ENCODE data around the gene FANK1. TPM values are rescaled to one million over a fixed set of nuclear protein-coding genes. Genes with fewer than 3 reads are reported as not detected.

FANK1 gene
- total RNA-seq, 2 experiments from 2014 or later: 0.31 to 0.35 TPM

DNA sequence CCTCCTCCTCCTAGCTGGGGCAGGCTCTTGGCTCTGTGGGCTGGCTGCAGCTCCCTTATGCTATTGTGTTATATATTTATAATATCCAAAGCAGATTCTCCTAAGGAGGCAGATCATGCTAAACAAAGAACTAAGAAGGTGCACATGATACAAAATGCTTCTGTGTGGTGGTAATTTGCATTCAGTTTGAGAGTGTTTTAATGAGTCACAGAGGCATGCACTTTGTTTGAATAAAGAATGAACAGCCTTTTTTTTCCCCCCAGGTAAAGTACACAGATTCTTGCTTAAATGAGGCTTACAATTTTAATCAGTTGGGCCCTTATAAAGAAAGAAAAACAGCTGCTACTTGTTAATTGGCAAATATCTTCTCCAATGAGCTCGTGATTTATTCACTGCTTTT, 95.0 kb downstream of the FANK1 start:
- Mint-ChIP-seq H3K9me3 (no peaks in the 10 kb centered on the region), H3K4me3 (no peak overlapping the region), H3K36me3 (ENCODE audit: low read depth) (no peaks in the 10 kb centered on the region), H3K27ac (no peak overlapping the region), H3K4me1 (no peaks in the 10 kb centered on the region), H3K27me3 (peaks cover under 1% of the 10 kb centered on the region)
- ChIA-PET CTCF (no interaction called here), POLR2A (no interaction called here)
- DNase-seq: no peak

DNA sequence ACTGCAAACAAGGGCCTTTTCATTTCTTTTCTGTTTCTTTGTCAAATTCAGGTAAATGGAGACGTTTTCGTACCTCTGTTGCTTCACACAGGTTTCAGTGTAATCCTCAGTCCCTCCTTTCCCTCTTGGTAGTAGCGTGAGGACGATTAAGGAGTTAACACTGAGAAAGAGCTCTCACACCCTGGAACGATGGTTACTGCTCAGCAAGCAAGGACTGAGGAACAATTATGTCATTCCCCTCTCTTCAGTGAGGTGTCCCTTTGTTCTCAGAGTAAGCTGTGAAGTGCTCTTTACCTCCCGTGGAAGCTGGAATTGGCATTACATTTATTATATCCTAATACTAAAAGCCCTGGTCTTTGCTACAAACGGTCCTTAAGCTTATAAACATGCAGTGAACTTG, 95.9 kb downstream of the FANK1 start:
- no peaks in the 10 kb centered on the region for H3K9me3 Mint-ChIP-seq
- DNase-seq: no peak
- POLR2A ChIA-PET: no interaction called here
- H3K36me3 Mint-ChIP-seq (ENCODE audit: low read depth): no peaks in the 10 kb centered on the region
- CTCF ChIA-PET: interaction anchor here (0.5 to 1.0 kb wide), 2 partner anchors 25 to 241 kb away, joined by 3 to 4 read pairs; no protein-coding TSS in a partner anchor
- H3K27ac Mint-ChIP-seq: no peak overlapping the region
- peaks cover 3% of the 10 kb centered on the region for H3K27me3 Mint-ChIP-seq
- H3K4me1 Mint-ChIP-seq: no peaks in the 10 kb centered on the region
- H3K4me3 Mint-ChIP-seq: no peak overlapping the region

DNA sequence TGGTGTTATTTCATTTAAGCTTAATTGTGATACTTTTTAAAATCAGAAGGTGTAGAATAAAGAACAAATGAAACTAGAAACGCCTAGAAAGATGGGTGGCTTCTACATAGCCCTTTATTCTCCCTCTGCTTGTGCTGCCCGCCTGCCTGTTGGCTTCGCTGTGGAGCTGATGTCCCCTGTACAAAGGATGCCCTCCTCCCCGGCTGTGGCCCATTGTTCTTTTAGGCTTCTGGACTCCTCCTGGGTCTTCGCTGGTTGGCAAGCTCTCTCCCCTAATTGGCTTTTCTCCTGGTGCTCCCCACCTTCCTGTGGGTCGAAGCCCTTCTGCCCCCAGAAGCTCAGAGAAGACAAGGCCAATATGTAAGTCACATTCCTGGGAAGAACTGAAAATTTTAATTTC, 98.2 kb downstream of the FANK1 start:
- no peak for DNase-seq
- H3K9me3 Mint-ChIP-seq: no peaks in the 10 kb centered on the region
- H3K4me1 Mint-ChIP-seq: no peaks in the 10 kb centered on the region
- no peak overlapping the region for H3K27ac Mint-ChIP-seq
- POLR2A ChIA-PET: no interaction called here
- CTCF ChIA-PET: interaction anchor here (0.7 kb wide), 1 partner anchor 1967 kb away, joined by 4 read pairs; no protein-coding TSS in a partner anchor
- H3K4me3 Mint-ChIP-seq: no peak overlapping the region
- H3K27me3 Mint-ChIP-seq: peaks cover 6% of the 10 kb centered on the region
- H3K36me3 Mint-ChIP-seq (ENCODE audit: low read depth): no peaks in the 10 kb centered on the region

DNA sequence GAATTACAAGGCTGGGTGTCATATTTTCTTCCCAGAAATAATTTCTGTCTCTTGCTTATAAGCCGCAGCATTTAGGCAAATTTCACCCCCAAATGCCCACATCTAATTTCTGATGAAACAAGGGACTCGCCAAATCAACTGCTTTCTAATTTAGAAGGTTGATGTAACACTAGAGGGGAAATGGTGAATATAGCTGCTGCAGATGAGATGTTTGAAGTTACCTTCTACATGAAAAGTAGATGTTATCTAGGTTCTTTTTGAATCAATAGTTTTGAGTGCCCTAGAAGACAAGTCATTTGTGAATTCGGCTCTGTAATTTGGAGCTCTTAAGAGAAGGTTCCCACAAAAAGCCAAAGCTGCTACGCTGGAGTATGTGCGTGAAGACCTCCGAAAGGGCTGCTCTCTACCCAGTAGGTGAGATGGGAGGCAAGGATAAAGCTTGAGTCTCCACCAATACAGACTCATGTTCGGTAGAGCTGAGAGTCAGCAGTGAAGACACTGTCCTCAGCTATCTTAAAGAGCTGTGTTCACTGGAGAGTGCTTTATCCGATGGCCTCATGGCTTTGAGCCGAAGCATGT, 99.5 kb downstream of the FANK1 start:
- no peak for DNase-seq
- H3K4me3 Mint-ChIP-seq: no peak overlapping the region
- peaks cover 8% of the 10 kb centered on the region for H3K27me3 Mint-ChIP-seq
- no peaks in the 10 kb centered on the region for H3K4me1 Mint-ChIP-seq
- H3K27ac Mint-ChIP-seq: no peak overlapping the region
- ChIA-PET CTCF (interaction anchor here (0.5 kb wide), 1 partner anchor 602 kb away, joined by 5 read pairs; no protein-coding TSS in a partner anchor), POLR2A (no interaction called here)
- H3K9me3 Mint-ChIP-seq: no peaks in the 10 kb centered on the region
- no peaks in the 10 kb centered on the region for H3K36me3 Mint-ChIP-seq (ENCODE audit: low read depth)

DNA sequence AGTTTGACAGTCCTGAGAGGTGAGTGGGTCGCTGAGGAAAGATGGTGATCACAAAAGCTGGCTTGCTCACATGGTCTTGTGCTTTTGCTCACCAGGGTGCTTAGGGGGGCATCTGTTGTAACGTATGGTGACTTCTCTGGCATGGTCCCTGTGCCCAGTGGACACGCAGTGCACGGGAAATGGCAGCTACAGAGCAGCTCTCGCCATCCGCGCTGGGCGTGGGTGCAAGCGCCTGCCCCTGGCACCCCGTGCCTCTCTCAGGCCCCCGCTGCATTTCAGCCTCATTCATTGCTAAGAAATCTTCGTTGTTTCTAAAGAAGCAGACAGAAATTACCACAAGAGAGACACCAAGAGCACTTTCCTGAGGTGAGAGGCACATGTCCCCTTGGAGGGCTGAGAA, 101.2 kb downstream of the FANK1 start:
- POLR2A ChIA-PET: no interaction called here
- H3K4me1 Mint-ChIP-seq: no peaks in the 10 kb centered on the region
- no peak overlapping the region for H3K27ac Mint-ChIP-seq

DNA sequence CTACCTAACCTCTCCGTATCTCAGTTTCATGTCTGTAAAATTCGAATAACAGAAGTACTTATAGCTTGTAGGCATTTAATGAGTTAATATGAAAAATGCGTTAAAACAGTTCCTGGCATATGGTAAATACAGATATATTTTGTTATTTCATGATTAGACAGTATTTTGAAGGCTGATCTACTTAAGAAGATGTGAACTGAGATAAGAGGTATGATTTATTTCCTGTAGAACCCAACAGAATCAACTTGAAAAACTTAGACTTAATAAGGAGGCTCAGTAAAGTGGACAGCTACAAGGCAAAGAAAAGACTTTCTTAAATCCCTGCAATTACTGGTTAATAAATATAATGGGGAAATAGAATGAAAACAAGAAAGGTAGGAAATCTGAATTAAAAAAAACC, 103.3 kb downstream of the FANK1 start:
- DNase-seq: no peak
- POLR2A ChIA-PET: no interaction called here
- no peaks in the 10 kb centered on the region for H3K9me3 Mint-ChIP-seq

More for the DNA sequence above, 101.2 kb downstream of the FANK1 start:
- peaks cover 8% of the 10 kb centered on the region for H3K27me3 Mint-ChIP-seq
- H3K4me3 Mint-ChIP-seq: no peak overlapping the region
- DNase-seq: no peak
- no peaks in the 10 kb centered on the region for H3K36me3 Mint-ChIP-seq (ENCODE audit: low read depth)
- CTCF ChIA-PET: interaction anchor here (0.5 kb wide), 1 partner anchor 357 kb away, joined by 4 read pairs; no protein-coding TSS in a partner anchor
- H3K9me3 Mint-ChIP-seq: no peaks in the 10 kb centered on the region

DNA sequence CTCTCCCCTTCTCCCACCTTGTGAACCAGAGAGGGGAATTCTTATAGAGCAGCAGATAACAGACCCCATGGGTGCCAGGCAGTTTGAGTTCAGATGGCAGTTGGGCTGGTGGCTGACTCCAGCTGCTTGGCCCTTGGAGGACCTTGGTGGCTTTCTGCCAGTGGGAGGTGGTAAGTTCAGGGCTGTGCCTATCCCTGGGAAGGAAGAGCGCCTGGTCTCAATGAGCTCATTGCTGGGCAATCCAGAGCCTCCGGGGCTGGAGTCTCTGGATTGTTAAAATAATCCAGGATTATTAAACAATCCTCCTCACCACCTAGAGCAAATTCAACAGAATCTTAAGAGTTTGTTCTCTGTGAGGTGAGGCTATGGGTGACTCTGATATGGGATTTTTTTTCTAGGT, 105.2 kb downstream of the FANK1 start:
- H3K4me3 Mint-ChIP-seq: no peak overlapping the region
- no peaks in the 10 kb centered on the region for H3K36me3 Mint-ChIP-seq (ENCODE audit: low read depth)
- no peaks in the 10 kb centered on the region for H3K4me1 Mint-ChIP-seq
- CTCF ChIA-PET: no interaction called here
- POLR2A ChIA-PET: no interaction called here
- no peak overlapping the region for H3K27ac Mint-ChIP-seq
- no peak for DNase-seq
- no peaks in the 10 kb centered on the region for H3K9me3 Mint-ChIP-seq
- peaks cover 5% of the 10 kb centered on the region for H3K27me3 Mint-ChIP-seq

More for the DNA sequence above, 103.3 kb downstream of the FANK1 start:
- H3K27ac Mint-ChIP-seq: no peak overlapping the region
- no peak overlapping the region for H3K4me3 Mint-ChIP-seq
- H3K4me1 Mint-ChIP-seq: no peaks in the 10 kb centered on the region
- H3K36me3 Mint-ChIP-seq (ENCODE audit: low read depth): no peaks in the 10 kb centered on the region
- peaks cover 8% of the 10 kb centered on the region for H3K27me3 Mint-ChIP-seq
- CTCF ChIA-PET: no interaction called here

DNA sequence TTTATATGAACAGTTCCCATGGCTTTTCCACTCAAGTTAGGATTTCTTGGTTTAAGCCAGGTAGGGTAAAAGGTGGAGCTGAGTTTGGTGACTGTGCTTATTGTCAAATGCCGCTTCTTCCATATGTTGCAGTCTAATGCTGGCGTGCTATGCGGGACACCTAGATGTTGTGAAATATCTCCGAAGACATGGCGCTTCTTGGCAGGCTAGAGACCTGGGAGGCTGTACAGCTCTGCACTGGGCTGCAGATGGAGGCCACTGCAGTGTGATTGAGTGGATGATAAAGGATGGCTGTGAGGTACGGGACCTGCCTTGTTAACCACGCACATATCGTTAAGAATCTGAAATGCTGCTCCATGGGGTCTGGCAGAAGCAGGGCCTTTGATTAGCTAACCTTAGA, 108.4 kb downstream of the FANK1 start:
- H3K27me3 Mint-ChIP-seq: peaks cover under 1% of the 10 kb centered on the region
- CTCF ChIA-PET: no interaction called here
- no peaks in the 10 kb centered on the region for H3K36me3 Mint-ChIP-seq (ENCODE audit: low read depth)
- POLR2A ChIA-PET: no interaction called here
- H3K9me3 Mint-ChIP-seq: no peaks in the 10 kb centered on the region
- DNase-seq: no peak
- no peak overlapping the region for H3K4me3 Mint-ChIP-seq
- H3K27ac Mint-ChIP-seq: no peak overlapping the region
- no peaks in the 10 kb centered on the region for H3K4me1 Mint-ChIP-seq

DNA sequence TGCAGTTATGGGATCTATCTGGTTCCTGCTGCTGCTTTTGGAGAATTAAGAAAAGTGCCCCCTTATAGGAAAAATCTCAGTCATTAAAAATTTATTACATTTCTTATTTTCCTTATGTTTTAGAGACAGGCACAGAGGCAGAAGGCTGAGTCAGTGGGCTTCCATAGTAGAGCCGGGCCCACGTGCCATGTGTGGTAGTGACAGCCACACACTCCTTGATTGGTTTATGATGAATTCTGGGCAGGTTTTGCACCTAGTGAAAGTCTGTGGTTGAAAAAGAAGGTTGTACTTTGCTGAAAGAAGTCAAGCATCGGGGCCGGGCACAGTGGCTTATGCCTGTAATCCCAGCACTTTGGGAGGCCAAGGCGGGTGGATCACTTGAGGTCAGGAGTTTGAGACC, 109.9 kb downstream of the FANK1 start:
- no peaks in the 10 kb centered on the region for H3K9me3 Mint-ChIP-seq
- H3K27me3 Mint-ChIP-seq: no peaks in the 10 kb centered on the region
- H3K27ac Mint-ChIP-seq: no peak overlapping the region
- H3K36me3 Mint-ChIP-seq (ENCODE audit: low read depth): no peaks in the 10 kb centered on the region
- no peaks in the 10 kb centered on the region for H3K4me1 Mint-ChIP-seq
- ChIA-PET CTCF (no interaction called here), POLR2A (no interaction called here)
- H3K4me3 Mint-ChIP-seq: no peak overlapping the region
- no peak for DNase-seq

DNA sequence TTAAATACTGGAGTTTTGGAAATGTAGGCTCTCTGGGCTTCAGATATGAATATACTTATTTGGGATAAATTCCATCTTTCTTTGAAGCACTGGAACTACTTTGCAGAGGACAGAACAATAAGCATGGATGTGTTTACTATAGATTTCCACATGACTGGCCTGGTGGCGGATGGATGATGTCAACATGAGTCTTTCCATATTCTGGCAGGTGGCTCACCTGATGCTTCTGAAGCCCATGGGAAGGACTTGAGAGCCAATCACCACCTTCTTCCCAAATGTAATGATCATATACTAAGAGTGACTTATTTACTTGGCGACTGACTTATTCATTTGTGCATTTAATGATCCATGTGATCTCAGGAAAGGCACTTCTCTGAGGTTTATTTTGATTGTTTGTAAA, 110.5 kb downstream of the FANK1 start:
- no peaks in the 10 kb centered on the region for H3K4me1 Mint-ChIP-seq
- H3K36me3 Mint-ChIP-seq (ENCODE audit: low read depth): no peaks in the 10 kb centered on the region
- H3K27me3 Mint-ChIP-seq: no peaks in the 10 kb centered on the region
- CTCF ChIA-PET: no interaction called here
- H3K27ac Mint-ChIP-seq: no peak overlapping the region
- POLR2A ChIA-PET: no interaction called here
- no peaks in the 10 kb centered on the region for H3K9me3 Mint-ChIP-seq
- DNase-seq: no peak
- H3K4me3 Mint-ChIP-seq: no peak overlapping the region

DNA sequence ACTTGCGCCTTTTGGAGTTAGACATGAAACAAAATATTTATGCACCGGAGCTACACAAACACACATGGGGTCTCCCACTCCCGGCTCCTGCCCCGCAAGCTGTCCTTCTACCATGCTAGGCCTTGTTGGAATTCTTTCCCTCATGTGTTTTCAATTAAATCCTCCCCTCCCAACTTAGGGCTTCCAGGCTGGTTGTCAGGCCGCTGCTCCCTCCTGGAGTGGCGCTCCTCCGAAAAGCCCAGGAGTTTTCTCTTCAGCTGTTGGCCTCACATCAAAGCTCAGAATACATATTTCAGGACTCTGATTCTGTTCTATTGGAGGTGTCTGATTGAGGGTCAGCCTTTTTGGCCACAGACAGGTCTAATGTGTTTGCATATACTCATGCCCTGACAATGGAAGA, 113.3 kb downstream of the FANK1 start:
- no peaks in the 10 kb centered on the region for H3K27me3 Mint-ChIP-seq
- no peaks in the 10 kb centered on the region for H3K9me3 Mint-ChIP-seq
- CTCF ChIA-PET: interaction anchor here (0.6 to 1.4 kb wide), 2 partner anchors 14 to 178 kb away, joined by 3 to 6 read pairs; no protein-coding TSS in a partner anchor
- POLR2A ChIA-PET: no interaction called here
- H3K27ac Mint-ChIP-seq: no peak overlapping the region
- no peaks in the 10 kb centered on the region for H3K4me1 Mint-ChIP-seq
- H3K4me3 Mint-ChIP-seq: no peak overlapping the region
- no peak for DNase-seq
- H3K36me3 Mint-ChIP-seq (ENCODE audit: low read depth): no peaks in the 10 kb centered on the region

DNA sequence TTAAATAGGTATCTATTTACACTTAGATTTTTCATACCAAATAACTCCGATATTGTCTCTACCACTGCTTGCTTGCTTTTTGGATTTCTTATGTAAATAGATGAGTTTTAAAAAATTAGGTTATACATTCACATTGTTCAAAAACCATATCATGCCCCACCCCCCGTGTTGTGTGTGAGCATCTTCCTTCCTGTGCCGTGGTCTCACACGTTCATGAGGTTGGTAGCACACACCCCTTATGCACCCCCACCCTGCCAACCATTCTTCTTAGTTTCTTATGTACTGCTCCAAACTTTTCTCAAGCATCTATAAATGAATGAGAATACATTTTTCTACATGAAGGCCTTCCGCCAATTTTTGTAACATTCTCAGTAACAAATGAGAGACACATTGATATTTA, 115.6 kb downstream of the FANK1 start:
- CTCF ChIA-PET: no interaction called here
- no peaks in the 10 kb centered on the region for H3K9me3 Mint-ChIP-seq
- POLR2A ChIA-PET: no interaction called here

DNA sequence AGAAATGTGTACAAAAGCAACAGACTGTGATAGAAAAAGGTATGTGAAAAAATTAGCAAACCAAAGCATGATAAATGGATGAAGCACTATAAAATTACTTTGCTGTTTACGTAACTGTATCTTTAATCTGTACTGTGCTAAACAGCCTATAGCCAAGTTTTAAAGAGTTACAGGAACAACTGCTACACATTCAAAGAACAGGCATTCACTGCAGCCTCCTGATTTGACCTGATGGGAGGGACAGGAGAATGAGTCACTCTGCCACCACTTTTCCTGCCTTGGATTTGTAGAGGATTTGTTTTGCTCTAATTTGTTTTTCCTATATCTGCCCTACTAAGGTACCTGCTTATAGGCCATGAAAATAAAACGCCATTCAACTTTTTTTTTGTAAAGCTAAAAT, 116.1 kb downstream of the FANK1 start:
- CTCF ChIA-PET: no interaction called here
- Mint-ChIP-seq H3K4me1 (no peaks in the 10 kb centered on the region), H3K9me3 (no peaks in the 10 kb centered on the region), H3K36me3 (ENCODE audit: low read depth) (no peaks in the 10 kb centered on the region), H3K4me3 (no peak overlapping the region), H3K27ac (no peak overlapping the region), H3K27me3 (no peaks in the 10 kb centered on the region)
- POLR2A ChIA-PET: no interaction called here
- no peak for DNase-seq

More for the DNA sequence above, 115.6 kb downstream of the FANK1 start:
- Mint-ChIP-seq H3K27ac (no peak overlapping the region), H3K27me3 (no peaks in the 10 kb centered on the region), H3K4me1 (no peaks in the 10 kb centered on the region), H3K4me3 (no peak overlapping the region), H3K36me3 (ENCODE audit: low read depth) (no peaks in the 10 kb centered on the region)
- no peak for DNase-seq

DNA sequence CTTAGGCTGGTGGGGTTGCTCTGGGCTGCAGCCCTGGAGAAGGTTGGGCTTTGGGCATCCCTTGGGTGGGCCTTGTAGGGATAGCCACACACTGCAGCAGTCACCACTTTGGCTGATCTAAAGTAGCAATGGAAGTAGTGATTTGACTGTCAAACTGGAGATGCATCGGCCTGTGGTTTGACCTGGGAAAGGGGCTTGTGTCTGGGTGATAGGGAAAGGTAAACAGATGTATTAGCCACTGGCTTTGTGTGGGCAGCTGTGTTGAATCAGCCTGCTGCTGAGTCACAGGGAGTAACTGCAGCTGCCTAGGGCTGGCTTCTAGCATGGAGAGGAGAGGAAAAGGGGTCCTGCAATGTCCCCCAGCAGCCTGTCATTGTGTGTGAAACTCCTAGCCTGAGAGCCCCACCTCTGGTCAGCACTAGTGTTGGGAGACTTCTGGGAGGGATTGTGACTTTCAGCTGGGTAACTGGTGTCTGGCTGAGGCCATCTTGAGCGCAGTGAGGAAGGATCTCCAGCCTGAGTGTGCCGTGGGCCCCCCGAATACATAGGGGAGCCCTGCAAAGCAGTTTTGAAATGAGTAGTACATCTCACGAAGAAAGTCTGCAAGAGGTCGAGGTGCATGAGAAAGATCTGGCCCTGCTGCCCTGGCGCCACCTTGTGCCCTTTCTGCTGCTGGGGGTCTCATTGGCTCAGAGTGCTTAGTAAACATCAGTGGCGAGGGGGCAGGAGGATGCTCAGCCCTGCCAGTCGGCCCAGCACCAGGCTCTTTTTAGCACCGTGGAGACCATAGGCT, 117.3 kb downstream of the FANK1 start:
- no peak for DNase-seq
- ChIA-PET POLR2A (no interaction called here), CTCF (no interaction called here)
- Mint-ChIP-seq H3K9me3 (no peaks in the 10 kb centered on the region), H3K36me3 (ENCODE audit: low read depth) (no peaks in the 10 kb centered on the region), H3K27me3 (no peaks in the 10 kb centered on the region), H3K4me3 (no peak overlapping the region), H3K4me1 (no peaks in the 10 kb centered on the region), H3K27ac (no peak overlapping the region)
